ENCODE data around the gene OGFRL1. TPM values are rescaled to one million over a fixed set of nuclear protein-coding genes. Genes with fewer than 3 reads are reported as not detected.
A peak's percentile ranks its signal among the peaks of the same experiment; 100 is the strongest.

Gene OGFRL1
- total and polyA plus RNA-seq, 4 donors: 0.71 to 9.3 (median 3.3) TPM

- Histone ChIP-seq H3K4me1 (ENCODE audit: control insufficient read depth in 4 of 4, insufficient read depth in 4 of 4, low read length in 3 of 4) (no peaks in the 10 kb centered on the region), H3K9ac (ENCODE audit: low read depth in 1 of 2, low read length in 2 of 2) (no peak overlapping the region), H3K36me3 (ENCODE audit: control insufficient read depth in 4 of 4, insufficient read depth in 3 of 4, low read depth in 1 of 4, low read length in 3 of 4) (no peaks in the 10 kb centered on the region), H3K4me3 (ENCODE audit: low read depth in 1 of 3, low read length in 3 of 3) (no peak overlapping the region), H3K27me3 (ENCODE audit: control insufficient read depth in 4 of 4, insufficient read depth in 4 of 4, low read length in 3 of 4) (no peaks in the 10 kb centered on the region), H3K9me3 (ENCODE audit: control insufficient read depth in 4 of 4, low read length in 3 of 4) (no peaks in the 10 kb centered on the region), H3K27ac (ENCODE audit: low read depth in 1 of 2, low read length in 2 of 2) (no peak overlapping the region)
- peak; percentile 43 for DNase-seq (ENCODE audit: low spot score)
- TF ChIP-seq FOXA1 (IDR thresholded peaks at IDR 0.05) (no peak), TAF1 (conservative IDR thresholded peaks at IDR 0.05) (no peak), HNF4G (IDR thresholded peaks at IDR 0.05) (no peak), FOXA2 (IDR thresholded peaks at IDR 0.05) (no peak), CTCF (IDR thresholded peaks at IDR 0.05; ENCODE audit: low read depth, low read length, missing input control) (no peak), HNF4A (conservative IDR thresholded peaks at IDR 0.05) (no peak), JUND (IDR thresholded peaks at IDR 0.05) (no peak), YY1 (IDR thresholded peaks at IDR 0.05) (no peak), NR2F2 (IDR thresholded peaks at IDR 0.05) (no peak), GABPA (IDR thresholded peaks at IDR 0.05 in 1 of 2, conservative IDR thresholded peaks at IDR 0.05 in 1 of 2) (no peak), RXRA (IDR thresholded peaks at IDR 0.05) (no peak), SP1 (IDR thresholded peaks at IDR 0.05) (no peak)
- TF ChIP-seq, protein P1, sequence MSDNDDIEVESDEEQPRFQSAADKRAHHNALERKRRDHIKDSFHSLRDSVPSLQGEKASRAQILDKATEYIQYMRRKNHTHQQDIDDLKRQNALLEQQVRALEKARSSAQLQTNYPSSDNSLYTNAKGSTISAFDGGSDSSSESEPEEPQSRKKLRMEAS (IDR thresholded peaks at IDR 0.05): no peak
- TF ChIP-seq, protein P2, sequence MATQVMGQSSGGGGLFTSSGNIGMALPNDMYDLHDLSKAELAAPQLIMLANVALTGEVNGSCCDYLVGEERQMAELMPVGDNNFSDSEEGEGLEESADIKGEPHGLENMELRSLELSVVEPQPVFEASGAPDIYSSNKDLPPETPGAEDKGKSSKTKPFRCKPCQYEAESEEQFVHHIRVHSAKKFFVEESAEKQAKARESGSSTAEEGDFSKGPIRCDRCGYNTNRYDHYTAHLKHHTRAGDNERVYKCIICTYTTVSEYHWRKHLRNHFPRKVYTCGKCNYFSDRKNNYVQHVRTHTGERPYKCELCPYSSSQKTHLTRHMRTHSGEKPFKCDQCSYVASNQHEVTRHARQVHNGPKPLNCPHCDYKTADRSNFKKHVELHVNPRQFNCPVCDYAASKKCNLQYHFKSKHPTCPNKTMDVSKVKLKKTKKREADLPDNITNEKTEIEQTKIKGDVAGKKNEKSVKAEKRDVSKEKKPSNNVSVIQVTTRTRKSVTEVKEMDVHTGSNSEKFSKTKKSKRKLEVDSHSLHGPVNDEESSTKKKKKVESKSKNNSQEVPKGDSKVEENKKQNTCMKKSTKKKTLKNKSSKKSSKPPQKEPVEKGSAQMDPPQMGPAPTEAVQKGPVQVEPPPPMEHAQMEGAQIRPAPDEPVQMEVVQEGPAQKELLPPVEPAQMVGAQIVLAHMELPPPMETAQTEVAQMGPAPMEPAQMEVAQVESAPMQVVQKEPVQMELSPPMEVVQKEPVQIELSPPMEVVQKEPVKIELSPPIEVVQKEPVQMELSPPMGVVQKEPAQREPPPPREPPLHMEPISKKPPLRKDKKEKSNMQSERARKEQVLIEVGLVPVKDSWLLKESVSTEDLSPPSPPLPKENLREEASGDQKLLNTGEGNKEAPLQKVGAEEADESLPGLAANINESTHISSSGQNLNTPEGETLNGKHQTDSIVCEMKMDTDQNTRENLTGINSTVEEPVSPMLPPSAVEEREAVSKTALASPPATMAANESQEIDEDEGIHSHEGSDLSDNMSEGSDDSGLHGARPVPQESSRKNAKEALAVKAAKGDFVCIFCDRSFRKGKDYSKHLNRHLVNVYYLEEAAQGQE (IDR thresholded peaks at IDR 0.05): no peak
- TF ChIP-seq, protein P3, sequence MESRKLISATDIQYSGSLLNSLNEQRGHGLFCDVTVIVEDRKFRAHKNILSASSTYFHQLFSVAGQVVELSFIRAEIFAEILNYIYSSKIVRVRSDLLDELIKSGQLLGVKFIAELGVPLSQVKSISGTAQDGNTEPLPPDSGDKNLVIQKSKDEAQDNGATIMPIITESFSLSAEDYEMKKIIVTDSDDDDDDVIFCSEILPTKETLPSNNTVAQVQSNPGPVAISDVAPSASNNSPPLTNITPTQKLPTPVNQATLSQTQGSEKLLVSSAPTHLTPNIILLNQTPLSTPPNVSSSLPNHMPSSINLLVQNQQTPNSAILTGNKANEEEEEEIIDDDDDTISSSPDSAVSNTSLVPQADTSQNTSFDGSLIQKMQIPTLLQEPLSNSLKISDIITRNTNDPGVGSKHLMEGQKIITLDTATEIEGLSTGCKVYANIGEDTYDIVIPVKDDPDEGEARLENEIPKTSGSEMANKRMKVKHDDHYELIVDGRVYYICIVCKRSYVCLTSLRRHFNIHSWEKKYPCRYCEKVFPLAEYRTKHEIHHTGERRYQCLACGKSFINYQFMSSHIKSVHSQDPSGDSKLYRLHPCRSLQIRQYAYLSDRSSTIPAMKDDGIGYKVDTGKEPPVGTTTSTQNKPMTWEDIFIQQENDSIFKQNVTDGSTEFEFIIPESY (IDR thresholded peaks at IDR 0.05): no peak
- WGBS: 53% methylated on average over 3 of the region's 3 CpGs
Observed at GRCh38 chr6:71277926-71278600, 10.5 kb upstream of the OGFRL1 start.

- Histone ChIP-seq H3K27me3 (ENCODE audit: control insufficient read depth in 4 of 4, insufficient read depth in 4 of 4, low read length in 3 of 4) (no peaks in the 10 kb centered on the region), H3K4me3 (ENCODE audit: low read depth in 1 of 3, low read length in 3 of 3) (no peak overlapping the region), H3K4me1 (ENCODE audit: control insufficient read depth in 4 of 4, insufficient read depth in 4 of 4, low read length in 3 of 4) (no peaks in the 10 kb centered on the region), H3K27ac (ENCODE audit: low read depth in 1 of 2, low read length in 2 of 2) (no peak overlapping the region), H3K9me3 (ENCODE audit: control insufficient read depth in 4 of 4, low read length in 3 of 4) (no peaks in the 10 kb centered on the region), H3K36me3 (ENCODE audit: control insufficient read depth in 4 of 4, insufficient read depth in 3 of 4, low read depth in 1 of 4, low read length in 3 of 4) (no peaks in the 10 kb centered on the region), H3K9ac (ENCODE audit: low read depth in 1 of 2, low read length in 2 of 2) (no peak overlapping the region)
- DNase-seq (ENCODE audit: low spot score): no peak
- WGBS: 89% methylated on average over 2 of the region's 2 CpGs
- no peak for TF ChIP-seq HNF4G (IDR thresholded peaks at IDR 0.05)
- TF ChIP-seq, protein P4, sequence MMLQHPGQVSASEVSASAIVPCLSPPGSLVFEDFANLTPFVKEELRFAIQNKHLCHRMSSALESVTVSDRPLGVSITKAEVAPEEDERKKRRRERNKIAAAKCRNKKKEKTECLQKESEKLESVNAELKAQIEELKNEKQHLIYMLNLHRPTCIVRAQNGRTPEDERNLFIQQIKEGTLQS (IDR thresholded peaks at IDR 0.05): no peak
- TF ChIP-seq JUND (IDR thresholded peaks at IDR 0.05): no peak
Observed at GRCh38 chr6:71279321-71279720, 9.3 kb upstream of the OGFRL1 start.

All from liver (tissue), 9 donors.